ENCODE results near the gene NIPBL. TPM values are rescaled to one million over a fixed set of nuclear protein-coding genes. Genes with fewer than 3 reads are reported as not detected.
"Not testable (repeated sequence)": the region's sequence is repeated elsewhere in the genome, so short reads cannot be mapped to it uniquely, and the experiment has no call there.

The NIPBL gene
- polyA plus RNA-seq, 12 donors: 40.1 to 79.5 (median 49.2) TPM; not detected in 1

GRCh38 chr5:36901856-36902255 is 25.3 kb downstream of the NIPBL start:
- DNase-seq: no peak

DNA sequence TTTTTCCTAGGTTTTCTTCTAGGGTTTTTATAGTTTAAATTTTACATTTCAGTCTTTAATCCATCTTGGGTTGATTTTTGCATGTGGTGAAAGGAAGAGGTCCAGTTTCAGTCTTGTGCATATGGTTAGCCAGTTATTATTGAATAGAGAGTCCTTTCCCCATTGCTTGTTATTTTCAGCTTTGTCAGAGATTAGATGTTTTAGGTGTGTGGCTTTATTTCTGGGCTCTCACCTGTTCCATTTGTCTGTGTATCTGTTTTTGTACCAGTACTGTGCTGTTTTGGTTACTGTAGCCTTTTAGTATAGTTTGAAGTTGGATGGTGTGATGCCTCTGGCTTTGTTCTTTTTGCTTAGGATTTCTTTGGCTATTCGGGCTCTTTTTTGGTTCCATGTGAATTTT is 25.8 kb downstream of the NIPBL start:
- DNase-seq: no peak

GRCh38 chr5:36904677-36905076 is 28.1 kb downstream of the NIPBL start:
- DNase-seq: no peak

DNA sequence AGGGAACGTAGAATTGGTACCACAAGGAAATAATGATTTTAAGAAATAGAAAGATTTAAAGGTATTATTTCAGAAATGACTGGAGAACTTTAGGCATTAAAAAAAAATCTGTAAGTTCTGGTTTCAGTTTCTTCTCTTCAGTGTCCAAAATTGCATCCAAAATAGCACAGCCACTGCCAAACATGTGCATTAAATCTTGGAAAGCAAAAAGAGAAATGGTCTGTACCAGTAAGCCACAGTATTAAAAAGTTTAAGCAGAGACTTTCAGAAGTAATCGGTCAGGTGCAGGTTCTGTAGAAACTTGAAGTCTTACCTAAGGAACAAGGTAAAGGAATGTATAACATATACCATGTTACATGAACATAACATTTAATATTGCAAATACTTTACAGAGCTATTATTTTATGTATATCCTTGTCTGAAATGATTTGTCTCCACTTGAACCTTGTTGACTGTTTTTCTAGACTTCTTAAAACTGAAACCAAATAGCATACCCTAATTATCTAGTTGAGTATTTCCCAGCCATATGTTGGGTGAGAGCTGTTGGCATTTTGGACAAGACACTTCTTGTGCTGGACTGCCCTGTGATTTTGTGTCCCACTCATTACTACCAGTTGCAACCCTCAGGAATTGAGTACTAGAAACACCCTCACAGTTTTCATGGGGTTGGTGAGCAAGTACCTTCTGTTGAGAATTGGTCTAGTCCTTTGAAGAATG is 32.1 kb downstream of the NIPBL start:
- peak; percentile 56 for DNase-seq

- no peak for DNase-seq
Measured at GRCh38 chr5:36915653-36916052, 39.1 kb downstream of the NIPBL start.

DNA sequence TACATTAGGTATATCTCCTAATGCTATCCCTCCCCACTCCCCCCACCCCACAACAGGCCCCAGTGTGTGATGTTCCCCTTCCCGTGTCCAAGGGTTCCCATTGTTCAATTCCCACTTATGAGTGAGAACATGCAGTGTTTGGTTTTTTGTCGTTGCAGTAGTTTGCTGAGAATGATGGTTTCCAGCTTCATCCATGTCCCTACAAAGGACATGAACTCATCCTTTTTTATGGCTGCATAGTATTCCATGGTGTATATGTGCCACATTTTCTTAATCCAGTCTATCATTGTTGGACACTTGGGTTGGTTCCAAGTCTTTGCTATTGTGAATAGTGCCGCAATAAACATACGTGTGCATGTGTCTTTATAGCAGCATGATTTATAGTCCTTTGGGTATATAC is 40.0 kb downstream of the NIPBL start:
- DNase-seq: not testable (repeated sequence)

- not testable (repeated sequence) for DNase-seq
Measured at GRCh38 chr5:36917358-36917757, 40.8 kb downstream of the NIPBL start.

GRCh38 chr5:36919238-36919637 is 42.7 kb downstream of the NIPBL start:
- DNase-seq: no peak

- DNase-seq: no peak
Measured at GRCh38 chr5:36919650-36920049, 43.1 kb downstream of the NIPBL start.

DNA sequence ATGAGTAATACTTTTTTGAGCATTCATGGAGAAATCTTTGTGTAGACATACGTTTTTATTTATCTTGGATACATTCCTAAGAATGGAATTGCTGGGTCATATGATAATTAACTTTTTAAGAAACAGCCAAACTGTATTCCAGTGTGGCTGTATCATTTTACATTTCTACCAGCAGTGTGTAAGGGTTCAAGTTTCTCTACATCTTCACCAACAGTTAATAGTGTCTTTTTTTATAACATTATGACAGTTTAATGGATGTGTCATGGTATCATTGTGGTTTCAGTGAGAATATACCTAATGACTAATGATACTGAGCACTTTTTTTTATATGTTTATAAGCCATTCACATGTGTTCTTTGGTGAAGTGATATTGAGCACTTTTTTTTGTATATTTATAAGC is 52.4 kb downstream of the NIPBL start:
- no peak for DNase-seq

- no peak for DNase-seq
Measured at GRCh38 chr5:36929438-36929837, 52.9 kb downstream of the NIPBL start.

DNA sequence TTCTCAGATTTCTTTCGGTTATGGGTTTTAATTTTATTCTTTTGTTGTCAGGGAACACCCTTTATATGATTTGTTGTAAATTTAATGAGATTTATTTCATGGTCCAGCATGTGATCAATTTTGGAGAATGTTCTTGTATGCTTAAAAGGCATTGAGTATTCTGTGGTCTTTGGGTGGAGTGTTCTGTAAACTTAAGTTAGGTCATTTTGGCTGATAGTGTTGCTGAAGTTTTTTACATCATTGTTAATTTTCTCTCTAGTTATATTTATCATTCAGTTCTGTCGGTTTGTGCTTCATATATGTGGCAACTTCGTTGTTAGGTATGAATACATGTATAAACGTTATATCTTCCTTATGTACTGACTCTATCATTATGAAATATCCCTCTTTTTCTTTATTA is 55.5 kb downstream of the NIPBL start:
- DNase-seq: no peak

DNA sequence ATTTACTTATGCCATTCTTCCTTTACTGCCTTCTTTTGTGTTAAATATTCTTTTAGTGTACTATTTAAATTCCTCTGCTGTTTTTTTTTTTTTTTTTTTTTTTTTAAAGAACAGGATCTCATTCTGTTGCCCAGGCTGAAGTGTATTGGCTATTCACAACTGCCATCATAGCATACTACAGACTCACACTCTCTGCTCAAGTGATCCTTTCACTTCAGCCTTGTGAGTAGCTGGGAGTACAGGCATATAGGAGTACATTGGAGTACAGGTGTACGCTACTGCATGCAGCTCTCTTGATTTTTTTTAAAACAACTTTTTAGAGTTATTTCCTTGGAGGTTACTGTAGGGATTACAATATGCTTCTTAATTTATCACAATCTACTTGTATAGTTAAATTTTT is 56.1 kb downstream of the NIPBL start:
- DNase-seq: no peak

GRCh38 chr5:36934740-36935356 is 58.3 kb downstream of the NIPBL start:
- no peak for DNase-seq

DNA sequence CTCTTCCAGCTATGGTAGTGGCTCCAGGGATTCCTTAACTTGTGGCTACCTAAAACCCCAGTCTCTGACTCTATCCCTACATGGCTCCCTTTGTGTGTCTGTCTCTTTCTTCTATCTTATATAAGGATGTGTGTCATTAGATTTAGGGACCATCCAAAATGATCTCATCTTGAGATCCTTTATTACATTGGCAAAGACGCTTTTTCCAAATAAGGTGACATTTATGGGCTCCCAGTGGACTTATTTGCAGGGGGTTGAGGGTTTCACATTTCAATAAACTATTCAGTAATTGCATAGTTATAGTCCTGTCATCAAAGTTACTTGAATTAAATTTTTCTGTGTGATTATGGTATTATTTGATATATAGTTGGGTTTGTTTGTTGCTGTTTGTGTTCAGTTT is 59.2 kb downstream of the NIPBL start:
- no peak for DNase-seq

GRCh38 chr5:36936309-36936708 is 59.7 kb downstream of the NIPBL start:
- no peak for DNase-seq

- no peak for DNase-seq
Measured at GRCh38 chr5:36938129-36938528, 61.6 kb downstream of the NIPBL start.

DNA sequence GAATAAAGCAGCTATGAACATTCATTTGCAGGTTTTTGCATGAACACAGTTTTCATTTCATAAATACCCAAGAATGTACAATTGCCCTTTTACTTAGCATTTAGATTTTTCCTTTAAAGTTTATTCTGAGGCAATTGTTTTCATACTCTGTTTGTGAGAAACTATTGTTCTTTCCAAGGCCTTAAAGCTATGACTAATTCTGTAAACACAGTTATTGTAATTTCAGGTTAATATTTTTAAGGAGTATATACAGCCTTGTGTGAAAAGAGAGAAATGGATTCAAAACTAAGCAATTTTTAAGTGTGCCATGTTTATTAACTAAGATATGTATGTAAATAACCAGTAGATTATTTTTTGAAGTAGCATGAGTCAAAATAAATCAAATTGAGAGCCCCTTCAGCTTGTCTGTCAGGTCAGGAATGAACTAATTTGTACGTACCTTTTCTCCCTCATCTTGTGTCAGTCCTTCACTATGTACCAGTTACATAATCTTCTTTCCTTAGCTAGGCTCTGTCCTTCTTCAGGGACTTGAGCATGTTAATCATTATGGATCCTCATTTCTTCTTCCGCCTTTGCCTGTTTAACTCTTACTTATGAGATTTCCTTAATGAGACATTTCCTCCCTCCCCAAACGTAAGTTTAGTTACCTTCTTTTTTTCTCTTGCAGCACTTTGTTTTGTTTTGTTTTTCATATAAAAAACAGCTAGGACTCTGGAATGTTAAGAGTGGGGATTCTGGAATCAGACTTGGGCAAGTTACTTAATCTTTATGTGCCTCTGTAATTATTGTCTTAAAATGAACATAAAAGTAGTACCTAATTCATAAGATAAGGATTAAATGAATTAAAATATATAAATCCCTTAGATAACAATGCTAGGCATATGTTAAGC is 63.6 kb downstream of the NIPBL start:
- DNase-seq: no peak

DNA sequence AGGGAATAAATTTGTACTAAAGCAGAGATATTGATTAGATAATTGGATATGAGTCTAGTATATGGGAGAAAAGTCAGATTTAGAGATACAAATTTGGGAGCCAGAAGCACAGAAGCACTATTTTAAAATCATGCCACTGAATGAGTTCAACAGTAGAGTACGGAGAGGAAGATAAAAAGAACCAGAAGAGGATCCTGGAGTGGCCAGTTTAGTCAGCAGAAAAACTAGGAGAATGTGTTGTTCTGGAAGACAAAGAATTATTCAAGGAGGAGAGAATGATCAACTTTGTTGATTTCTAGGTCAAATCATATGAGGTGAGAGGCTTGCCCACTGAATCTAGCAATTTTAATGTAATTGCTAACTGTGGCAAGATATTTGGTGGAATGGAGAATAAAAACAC is 67.0 kb downstream of the NIPBL start:
- no peak for DNase-seq

DNA sequence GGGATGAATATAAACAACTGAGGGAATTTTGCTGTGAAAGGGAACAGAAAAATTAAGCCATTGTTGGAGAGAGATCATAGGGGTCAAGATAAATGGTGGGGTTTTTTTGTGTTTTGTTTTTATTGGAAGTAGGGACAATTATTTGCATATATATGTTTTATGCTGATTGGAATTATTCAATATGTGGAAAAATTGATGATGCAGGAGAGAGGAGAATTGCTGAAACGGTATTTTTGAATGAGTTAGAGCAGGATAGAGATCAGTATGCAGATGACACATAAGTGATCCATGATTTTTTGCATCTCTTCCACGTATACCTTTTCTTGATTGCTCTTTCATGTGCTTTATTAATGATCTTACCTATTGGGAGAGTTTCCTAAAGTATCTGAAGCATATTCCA is 67.5 kb downstream of the NIPBL start:
- DNase-seq: no peak

- peak; percentile 31 for DNase-seq
Measured at GRCh38 chr5:36944607-36945225, 68.1 kb downstream of the NIPBL start.

DNA sequence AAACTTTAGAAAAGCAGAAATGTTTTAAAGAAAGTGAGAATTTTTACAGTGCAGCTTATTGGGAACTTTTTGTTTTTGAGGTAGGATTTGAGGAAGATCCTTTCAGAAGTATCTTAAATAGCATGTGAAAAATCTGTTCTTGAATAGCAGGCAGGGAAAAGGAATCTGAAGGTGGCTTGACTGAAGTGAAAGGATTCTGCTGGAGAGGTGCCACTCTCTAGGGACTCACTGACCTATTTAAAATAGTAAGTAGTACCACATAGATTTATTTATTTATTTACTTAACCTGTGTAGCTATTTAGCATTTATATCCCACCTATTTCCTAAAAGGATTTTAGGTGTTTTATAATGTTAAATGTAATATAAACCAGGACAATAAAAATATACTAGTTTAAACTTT is 69.1 kb downstream of the NIPBL start:
- DNase-seq: no peak
